Natural killer cell treated with Interleukin-12 subunit alpha and Interleukin-12 subunit beta and Interleukin-15 and Interleukin-18, amount 100 ng/mL, for 72 hours (primary cell): Measurements from ENCODE around the gene ABI1. TPM values are rescaled to one million over a fixed set of nuclear protein-coding genes. Genes with fewer than 3 reads are reported as not detected.

Experiments used
- ATAC-seq, 2 donors: fragments of 150-1000 bp; cut with Tn5 transposase in 1 of 2; sonication (Bioruptor Pico), chemical (Tn5 transposase) in 1 of 2; 2 replicates each; pipeline ENCODE4 v1.10.0; 2021
- DNase-seq: peaks from one replicate; pipeline ENCODE4 v3.0.0; 2022; ENCODE audit warnings: low spot score
- H3K27ac Mint-ChIP-seq, 2 donors: 1 replicate in 1 of 2; 2 replicates in 1 of 2; pipeline ENCODE4 v1.8.0; 2022; ENCODE audit warnings: mixed read lengths in 2 of 2, mild to moderate bottlenecking in 1 of 2, moderate library complexity in 1 of 2
- H3K27me3 Mint-ChIP-seq, 2 donors: 1 replicate in 1 of 2; 2 replicates in 1 of 2; pipeline ENCODE4 v1.8.0; 2022; ENCODE audit warnings: mixed read lengths in 2 of 2
- H3K36me3 Mint-ChIP-seq: one replicate; pipeline ENCODE4 v1.8.0; 2022; ENCODE audit warnings: mixed read lengths
- H3K4me1 Mint-ChIP-seq, 2 donors: 1 replicate in 1 of 2; 2 replicates in 1 of 2; pipeline ENCODE4 v1.8.0; 2022; ENCODE audit warnings: low read depth in 2 of 2, mixed read lengths in 2 of 2, mild to moderate bottlenecking in 1 of 2
- H3K4me3 Mint-ChIP-seq: one replicate; pipeline ENCODE4 v1.8.0; 2022; ENCODE audit warnings: mixed read lengths
- H3K9me3 Mint-ChIP-seq: 2 replicates; pipeline ENCODE4 v1.8.0; 2022; ENCODE audit warnings: mixed read lengths
- total RNA-seq, 2 donors: library from RNA; stranded (reverse); gene quantifications; one replicate each; pipeline ENCODE4 v1.2.3, GENCODE V29; 2022

The ABI1 gene
- total RNA-seq, 2 donors from 2014 or later, result 42.1 to 66.7 TPM

- Mint-ChIP-seq H3K36me3 (peaks cover 12% of the 10 kb centered on the region), H3K4me1 (peaks cover 61 to 65% of the 10 kb centered on the region in 2 donors), H3K27ac (peak overlapping the region in 1 of 2 donors; percentile 11), H3K27me3 (no peaks in the 10 kb centered on the region), H3K9me3 (no peaks in the 10 kb centered on the region), H3K4me3 (no peak overlapping the region)
- ATAC-seq (no peak), DNase-seq (no peak)
These were observed 73.4 kb downstream of the ABI1 start for GRCh38 chr10:26787362-26787761.

- Mint-ChIP-seq H3K9me3 (no peaks in the 10 kb centered on the region), H3K4me1 (peaks cover 78 to 79% of the 10 kb centered on the region in 2 donors), H3K4me3 (peak overlapping the region; percentile 54), H3K36me3 (peaks cover 4% of the 10 kb centered on the region), H3K27ac (peak overlapping the region; percentile 70 to 80), H3K27me3 (no peaks in the 10 kb centered on the region)
- DNase-seq (no peak), ATAC-seq (peak in 1 of 2 donors; percentile 43)
These were observed 79.0 kb downstream of the ABI1 start for GRCh38 chr10:26781797-26782196.

- H3K27ac Mint-ChIP-seq, result peak overlapping the region; percentile 70 to 80
These were observed 79.8 kb downstream of the ABI1 start for GRCh38 chr10:26780793-26781601.

GRCh38 chr10:26780106-26780792 is 80.5 kb downstream of the ABI1 start:
- ATAC-seq, result peak in 1 of 2 donors; percentile 43
- no peak overlapping the region for H3K4me3 Mint-ChIP-seq
- no peaks in the 10 kb centered on the region for H3K9me3 Mint-ChIP-seq
- H3K4me1 Mint-ChIP-seq, result peaks cover 72 to 83% of the 10 kb centered on the region in 2 donors
- no peaks in the 10 kb centered on the region for H3K27me3 Mint-ChIP-seq
- H3K27ac Mint-ChIP-seq, result peak overlapping the region in 1 of 2 donors; percentile 58
- no peaks in the 10 kb centered on the region for H3K36me3 Mint-ChIP-seq
- DNase-seq, result no peak

More at GRCh38 chr10:26780793-26781601, 79.8 kb downstream of the ABI1 start:
- ATAC-seq (peak; percentile 20 to 67), DNase-seq (no peak)
- H3K27me3 Mint-ChIP-seq, result no peaks in the 10 kb centered on the region
- peak overlapping the region; percentile 54 for H3K4me3 Mint-ChIP-seq
- no peaks in the 10 kb centered on the region for H3K9me3 Mint-ChIP-seq
- no peaks in the 10 kb centered on the region for H3K36me3 Mint-ChIP-seq
- H3K4me1 Mint-ChIP-seq, result peaks cover 75% of the 10 kb centered on the region in 2 donors

GRCh38 chr10:26779176-26779860 is 81.4 kb downstream of the ABI1 start:
- no peak overlapping the region for H3K27ac Mint-ChIP-seq
- H3K4me1 Mint-ChIP-seq, result peaks cover 68 to 80% of the 10 kb centered on the region in 2 donors
- H3K36me3 Mint-ChIP-seq, result no peaks in the 10 kb centered on the region

GRCh38 chr10:26777686-26778085 is 83.1 kb downstream of the ABI1 start:
- Mint-ChIP-seq H3K36me3 (no peaks in the 10 kb centered on the region), H3K4me3 (peak overlapping the region; percentile 19), H3K27ac (peak overlapping the region; percentile 9 to 59), H3K4me1 (peaks cover 63 to 73% of the 10 kb centered on the region in 2 donors), H3K9me3 (no peaks in the 10 kb centered on the region), H3K27me3 (no peaks in the 10 kb centered on the region)
- ATAC-seq (peak; percentile 75 to 77), DNase-seq (no peak)

More at GRCh38 chr10:26779176-26779860, 81.4 kb downstream of the ABI1 start:
- H3K27me3 Mint-ChIP-seq, result no peaks in the 10 kb centered on the region
- no peak overlapping the region for H3K4me3 Mint-ChIP-seq
- no peak for ATAC-seq
- no peaks in the 10 kb centered on the region for H3K9me3 Mint-ChIP-seq
- DNase-seq, result no peak

GRCh38 chr10:26776258-26776657 is 84.5 kb downstream of the ABI1 start:
- ATAC-seq, result no peak
- no peak for DNase-seq
- Mint-ChIP-seq H3K27ac (peak overlapping the region in 1 of 2 donors; percentile 52), H3K4me3 (no peak overlapping the region), H3K9me3 (no peaks in the 10 kb centered on the region), H3K27me3 (no peaks in the 10 kb centered on the region), H3K36me3 (no peaks in the 10 kb centered on the region), H3K4me1 (peaks cover 52 to 63% of the 10 kb centered on the region in 2 donors)

- H3K4me1 Mint-ChIP-seq, result peaks cover 37 to 46% of the 10 kb centered on the region in 2 donors
- H3K9me3 Mint-ChIP-seq, result no peaks in the 10 kb centered on the region
- H3K36me3 Mint-ChIP-seq, result no peaks in the 10 kb centered on the region
- ATAC-seq (no peak), DNase-seq (no peak)
- H3K27me3 Mint-ChIP-seq, result no peaks in the 10 kb centered on the region
- no peak overlapping the region for H3K4me3 Mint-ChIP-seq
- H3K27ac Mint-ChIP-seq, result peak overlapping the region in 1 of 2 donors; percentile 34
These were observed 87.1 kb downstream of the ABI1 start for GRCh38 chr10:26773633-26774032.

GRCh38 chr10:26770069-26770468 is 90.7 kb downstream of the ABI1 start:
- H3K27me3 Mint-ChIP-seq, result no peaks in the 10 kb centered on the region
- DNase-seq, result no peak
- H3K36me3 Mint-ChIP-seq, result no peaks in the 10 kb centered on the region
- no peak for ATAC-seq
- H3K4me3 Mint-ChIP-seq, result no peak overlapping the region
- peaks cover 18 to 26% of the 10 kb centered on the region in 2 donors for H3K4me1 Mint-ChIP-seq
- H3K9me3 Mint-ChIP-seq, result no peaks in the 10 kb centered on the region
- H3K27ac Mint-ChIP-seq, result no peak overlapping the region

GRCh38 chr10:26765549-26765948 is 95.2 kb downstream of the ABI1 start:
- Mint-ChIP-seq H3K4me1 (peaks cover 5 to 8% of the 10 kb centered on the region in 2 donors), H3K4me3 (no peak overlapping the region), H3K36me3 (no peaks in the 10 kb centered on the region), H3K9me3 (no peaks in the 10 kb centered on the region), H3K27me3 (no peaks in the 10 kb centered on the region), H3K27ac (no peak overlapping the region)
- ATAC-seq (no peak), DNase-seq (no peak)

- no peaks in the 10 kb centered on the region for H3K9me3 Mint-ChIP-seq
- peaks cover 10% of the 10 kb centered on the region for H3K36me3 Mint-ChIP-seq
These were observed 101.8 kb downstream of the ABI1 start for GRCh38 chr10:26759008-26759407.

GRCh38 chr10:26755443-26755903 is 105.3 kb downstream of the ABI1 start:
- Mint-ChIP-seq H3K27me3 (no peaks in the 10 kb centered on the region), H3K27ac (peak overlapping the region; percentile 17 to 60), H3K4me3 (no peak overlapping the region), H3K4me1 (peaks cover 5% of the 10 kb centered on the region in 2 donors), H3K9me3 (no peaks in the 10 kb centered on the region), H3K36me3 (peaks cover 10% of the 10 kb centered on the region)
- no peak for DNase-seq
- ATAC-seq, result no peak

More at GRCh38 chr10:26759008-26759407, 101.8 kb downstream of the ABI1 start:
- no peak for DNase-seq
- Mint-ChIP-seq H3K27ac (no peak overlapping the region), H3K4me1 (peaks cover 5% of the 10 kb centered on the region in 2 donors), H3K27me3 (no peaks in the 10 kb centered on the region), H3K4me3 (no peak overlapping the region)
- no peak for ATAC-seq

GRCh38 chr10:26746061-26746460 is 114.7 kb downstream of the ABI1 start:
- H3K9me3 Mint-ChIP-seq, result no peaks in the 10 kb centered on the region
- H3K27me3 Mint-ChIP-seq, result no peaks in the 10 kb centered on the region
- H3K27ac Mint-ChIP-seq, result peak overlapping the region in 1 of 2 donors; percentile 24
- peaks cover 23% of the 10 kb centered on the region for H3K36me3 Mint-ChIP-seq
- peaks cover 10 to 21% of the 10 kb centered on the region in 2 donors for H3K4me1 Mint-ChIP-seq
- no peak overlapping the region for H3K4me3 Mint-ChIP-seq
- DNase-seq, result no peak
- no peak for ATAC-seq
